ENCODE measurements around the gene SLC37A1.

DNA sequence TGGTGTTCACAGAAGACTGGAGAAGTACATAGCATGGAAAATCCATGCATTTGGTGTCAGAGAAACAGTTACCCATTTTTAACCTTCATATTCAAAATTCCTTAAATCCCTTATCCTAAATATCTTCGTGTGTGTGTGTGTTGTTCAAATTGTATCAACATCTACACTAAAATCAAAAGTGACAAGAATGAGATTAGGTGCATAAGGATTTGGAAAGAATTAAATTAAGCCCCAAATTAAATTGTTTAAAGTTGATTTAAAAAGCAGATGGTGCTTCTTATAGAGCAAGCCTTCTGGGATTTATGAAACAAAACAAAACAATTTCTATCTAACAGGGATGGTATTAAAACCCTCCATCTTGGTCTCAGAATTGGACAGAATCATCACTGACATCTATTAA is 22.3 kb upstream of the SLC37A1 start:
- TF ChIP-seq POLR2A (IDR thresholded peaks at IDR 0.05; ENCODE audit: low read length) (no peak), GATA1 (IDR thresholded peaks at IDR 0.05; ENCODE audit: low read depth, low read length) (no peak)

All from erythroblast (primary cell).